ENCODE data around the gene RBM43.

GRCh38 chr2:151246152-151246551 lies 15.5 kb downstream of the RBM43 start:
- TF ChIP-seq EP300 (IDR thresholded peaks at IDR 0.05; ENCODE audit: borderline replicate concordance in 1 of 2, low read depth in 1 of 2, low read length in 1 of 2) = no peak
- no peak for TF ChIP-seq REST (IDR thresholded peaks at IDR 0.05; ENCODE audit: low read depth, low read length)
- no peak for TF ChIP-seq CHD2 (IDR thresholded peaks at IDR 0.05; ENCODE audit: low read length, partially characterized antibody)
- TF ChIP-seq, protein P1, sequence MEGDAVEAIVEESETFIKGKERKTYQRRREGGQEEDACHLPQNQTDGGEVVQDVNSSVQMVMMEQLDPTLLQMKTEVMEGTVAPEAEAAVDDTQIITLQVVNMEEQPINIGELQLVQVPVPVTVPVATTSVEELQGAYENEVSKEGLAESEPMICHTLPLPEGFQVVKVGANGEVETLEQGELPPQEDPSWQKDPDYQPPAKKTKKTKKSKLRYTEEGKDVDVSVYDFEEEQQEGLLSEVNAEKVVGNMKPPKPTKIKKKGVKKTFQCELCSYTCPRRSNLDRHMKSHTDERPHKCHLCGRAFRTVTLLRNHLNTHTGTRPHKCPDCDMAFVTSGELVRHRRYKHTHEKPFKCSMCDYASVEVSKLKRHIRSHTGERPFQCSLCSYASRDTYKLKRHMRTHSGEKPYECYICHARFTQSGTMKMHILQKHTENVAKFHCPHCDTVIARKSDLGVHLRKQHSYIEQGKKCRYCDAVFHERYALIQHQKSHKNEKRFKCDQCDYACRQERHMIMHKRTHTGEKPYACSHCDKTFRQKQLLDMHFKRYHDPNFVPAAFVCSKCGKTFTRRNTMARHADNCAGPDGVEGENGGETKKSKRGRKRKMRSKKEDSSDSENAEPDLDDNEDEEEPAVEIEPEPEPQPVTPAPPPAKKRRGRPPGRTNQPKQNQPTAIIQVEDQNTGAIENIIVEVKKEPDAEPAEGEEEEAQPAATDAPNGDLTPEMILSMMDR (IDR thresholded peaks at IDR 0.05) = no peak
- TF ChIP-seq RAD21 (IDR thresholded peaks at IDR 0.05; ENCODE audit: low read length) = no peak
- no peak for TF ChIP-seq SMC3 (IDR thresholded peaks at IDR 0.05; ENCODE audit: low read depth, low read length)
- no peak for TF ChIP-seq SIN3A (IDR thresholded peaks at IDR 0.05; ENCODE audit: borderline replicate concordance, low read depth, low read length)
- TF ChIP-seq JUND (IDR thresholded peaks at IDR 0.05) = no peak
- TF ChIP-seq NFIC (IDR thresholded peaks at IDR 0.05; ENCODE audit: borderline replicate concordance) = no peak
- no peak for TF ChIP-seq MAX (IDR thresholded peaks at IDR 0.05; ENCODE audit: low read depth)
- no peak for TF ChIP-seq RFX5 (IDR thresholded peaks at IDR 0.05; ENCODE audit: low read length)
- no peak for TF ChIP-seq POLR2AphosphoS5 (IDR thresholded peaks at IDR 0.05; ENCODE audit: low read depth, low read length)
